HL-60/S4 (cell line): ENCODE data around the gene ILK.

Source experiments
- in situ Hi-C: fragments of 300-500 bp; cut with MboI; formaldehyde crosslinking; loops from 2 replicates; pipeline ENCODE4 v1.14.3; 2022; ENCODE audit warnings: low sequenced_read_pairs

Gene ILK

GRCh38 chr11:6604790-6605189 lies 1.2 kb downstream of the ILK start:
- in situ Hi-C loops, result no loop called here

- in situ Hi-C loops, result no loop called here
Measured at GRCh38 chr11:6606471-6607189, 3.1 kb downstream of the ILK start.

GRCh38 chr11:6607190-6607795 lies 3.7 kb downstream of the ILK start:
- in situ Hi-C loops, result no loop called here

GRCh38 chr11:6608011-6608410 lies 4.4 kb downstream of the ILK start:
- in situ Hi-C loops, result no loop called here

- in situ Hi-C loops, result no loop called here
Measured at GRCh38 chr11:6608726-6609501, 5.3 kb downstream of the ILK start.

GRCh38 chr11:6609502-6610015 lies 6.0 kb downstream of the ILK start:
- in situ Hi-C loops, result loop anchor here (10.0 kb wide), 1 partner anchor 65 kb away; no protein-coding TSS in a partner anchor

- in situ Hi-C loops, result loop anchor here (10.0 kb wide), 1 partner anchor 64 kb away; no protein-coding TSS in a partner anchor
Measured at GRCh38 chr11:6610591-6610990, 7.0 kb downstream of the ILK start.

GRCh38 chr11:6611092-6611962 lies 7.8 kb downstream of the ILK start:
- in situ Hi-C loops, result loop anchor here (10.0 kb wide), 1 partner anchor 63 kb away; no protein-coding TSS in a partner anchor

- in situ Hi-C loops, result loop anchor here (10.0 kb wide), 1 partner anchor 63 kb away; no protein-coding TSS in a partner anchor
Measured at GRCh38 chr11:6611963-6612212, 8.3 kb downstream of the ILK start.

- in situ Hi-C loops, result loop anchor here (10.0 kb wide), 1 partner anchor 62 kb away; no protein-coding TSS in a partner anchor
Measured at GRCh38 chr11:6612213-6613041, 8.9 kb downstream of the ILK start, which contains the start of gene TAF10. Gene TAF10, minus strand, starts transcription at chr11:6612216. Its CDS starts 27 bp downstream, at chr11:6612189.

- in situ Hi-C loops, result loop anchor here (10.0 kb wide), 1 partner anchor 61 kb away; no protein-coding TSS in a partner anchor
Measured at GRCh38 chr11:6613496-6613895, 9.9 kb downstream of the ILK start.

GRCh38 chr11:6614446-6614845 lies 10.9 kb downstream of the ILK start:
- in situ Hi-C loops, result loop anchor here (10.0 kb wide), 1 partner anchor 60 kb away; no protein-coding TSS in a partner anchor

GRCh38 chr11:6615046-6615445 lies 11.5 kb downstream of the ILK start:
- in situ Hi-C loops, result loop anchor here (10.0 kb wide), 1 partner anchor 60 kb away; no protein-coding TSS in a partner anchor

GRCh38 chr11:6615882-6616585 lies 12.5 kb downstream of the ILK start:
- in situ Hi-C loops, result loop anchor here (10.0 kb wide), 1 partner anchor 59 kb away; no protein-coding TSS in a partner anchor

GRCh38 chr11:6616596-6617250 lies 13.1 kb downstream of the ILK start:
- in situ Hi-C loops, result loop anchor here (10.0 kb wide), 1 partner anchor 58 kb away; no protein-coding TSS in a partner anchor

GRCh38 chr11:6617315-6617781 lies 13.8 kb downstream of the ILK start:
- in situ Hi-C loops, result loop anchor here (10.0 kb wide), 1 partner anchor 57 kb away; no protein-coding TSS in a partner anchor

- in situ Hi-C loops, result loop anchor here (10.0 kb wide), 1 partner anchor 56 kb away; no protein-coding TSS in a partner anchor
Measured at GRCh38 chr11:6618117-6619003, 14.8 kb downstream of the ILK start.
